Nephron progenitor cell (in vitro differentiated cells): ENCODE results near the gene RPH3AL.
"Not testable (repeated sequence)": the region's sequence is repeated elsewhere in the genome, so short reads cannot be mapped to it uniquely, and the experiment has no call there.

ENCODE experiments used
- DNase-seq: peaks from one replicate; pipeline ENCODE4 v3.0.0; 2021
- H3K27ac Mint-ChIP-seq: 2 replicates; pipeline ENCODE4 v1.8.0; 2021; ENCODE audit warnings: mild to moderate bottlenecking, moderate library complexity, mixed read lengths
- H3K27me3 Mint-ChIP-seq: 2 replicates; pipeline ENCODE4 v1.8.0; 2021; ENCODE audit warnings: mild to moderate bottlenecking, low read depth, mixed read lengths; ENCODE audit not compliant: poor library complexity
- H3K36me3 Mint-ChIP-seq: 2 replicates; pipeline ENCODE4 v1.8.0; 2021; ENCODE audit warnings: low read depth, mixed read lengths
- H3K4me1 Mint-ChIP-seq: 2 replicates; pipeline ENCODE4 v1.8.0; 2021; ENCODE audit warnings: mixed read lengths
- H3K4me3 Mint-ChIP-seq: 2 replicates; pipeline ENCODE4 v1.8.0; 2021; ENCODE audit warnings: mild to moderate bottlenecking, moderate library complexity, mixed read lengths
- H3K9me3 Mint-ChIP-seq: 2 replicates; pipeline ENCODE4 v1.8.0; 2021; ENCODE audit warnings: mild to moderate bottlenecking, moderate library complexity, mixed read lengths
- CTCF ChIP-seq: fragments of 200-600 bp; sonication (generic); IDR thresholded peaks from 2 replicates; pipeline ENCODE4 v1.5.0; 2021; ENCODE audit warnings: antibody characterized with exemption

RPH3AL gene

GRCh38 chr17:206941-207560 lies 145.6 kb downstream of the RPH3AL start:
- Mint-ChIP-seq H3K9me3 (peaks cover 21% of the 10 kb centered on the region), H3K4me3 (no peak overlapping the region), H3K4me1 (peaks cover 26% of the 10 kb centered on the region), H3K27ac (no peak overlapping the region), H3K27me3 (peaks cover 12% of the 10 kb centered on the region), H3K36me3 (peaks cover 39% of the 10 kb centered on the region)
- no peak for DNase-seq
- TF ChIP-seq CTCF = no peak

- H3K9me3 Mint-ChIP-seq = peaks cover 21% of the 10 kb centered on the region
- H3K4me3 Mint-ChIP-seq, DNase-seq: not testable (repeated sequence)
- peaks cover 29% of the 10 kb centered on the region for H3K4me1 Mint-ChIP-seq
- peak overlapping the region; percentile 58 for H3K27ac Mint-ChIP-seq
- peaks cover 35% of the 10 kb centered on the region for H3K36me3 Mint-ChIP-seq
- peaks cover 14% of the 10 kb centered on the region for H3K27me3 Mint-ChIP-seq
Measured at GRCh38 chr17:206484-206883, 146.1 kb downstream of the RPH3AL start.

GRCh38 chr17:205817-206216 lies 146.8 kb downstream of the RPH3AL start:
- Mint-ChIP-seq H3K9me3 (peaks cover 18% of the 10 kb centered on the region), H3K36me3 (peaks cover 31% of the 10 kb centered on the region), H3K27me3 (peaks cover 15% of the 10 kb centered on the region), H3K4me3 (no peak overlapping the region), H3K4me1 (peaks cover 33% of the 10 kb centered on the region), H3K27ac (no peak overlapping the region)
- no peak for TF ChIP-seq CTCF
- no peak for DNase-seq

GRCh38 chr17:205148-205669 lies 147.4 kb downstream of the RPH3AL start:
- Mint-ChIP-seq H3K9me3 (peaks cover 17% of the 10 kb centered on the region), H3K4me3 (no peak overlapping the region), H3K27ac (no peak overlapping the region), H3K27me3 (peaks cover 19% of the 10 kb centered on the region), H3K36me3 (peaks cover 25% of the 10 kb centered on the region), H3K4me1 (peaks cover 39% of the 10 kb centered on the region)
- no peak for DNase-seq
- no peak for TF ChIP-seq CTCF

GRCh38 chr17:204427-205147 lies 148.0 kb downstream of the RPH3AL start:
- peaks cover 45% of the 10 kb centered on the region for H3K4me1 Mint-ChIP-seq
- no peak for DNase-seq
- peak overlapping the region; percentile 61 for H3K27ac Mint-ChIP-seq
- peaks cover 19% of the 10 kb centered on the region for H3K27me3 Mint-ChIP-seq
- no peak overlapping the region for H3K4me3 Mint-ChIP-seq
- TF ChIP-seq CTCF = no peak
- H3K36me3 Mint-ChIP-seq = peaks cover 19% of the 10 kb centered on the region
- H3K9me3 Mint-ChIP-seq = peaks cover 17% of the 10 kb centered on the region

GRCh38 chr17:202501-202951 lies 150.1 kb downstream of the RPH3AL start:
- Mint-ChIP-seq H3K36me3 (peaks cover 15% of the 10 kb centered on the region), H3K4me3 (no peak overlapping the region), H3K9me3 (peaks cover 21% of the 10 kb centered on the region), H3K4me1 (peaks cover 56% of the 10 kb centered on the region), H3K27ac (no peak overlapping the region), H3K27me3 (peaks cover 23% of the 10 kb centered on the region)
- no peak for TF ChIP-seq CTCF
- no peak for DNase-seq

- H3K27ac Mint-ChIP-seq, DNase-seq, H3K4me3 Mint-ChIP-seq: not testable (repeated sequence)
- Mint-ChIP-seq H3K4me1 (peaks cover 56% of the 10 kb centered on the region), H3K9me3 (peaks cover 23% of the 10 kb centered on the region), H3K27me3 (peaks cover 19% of the 10 kb centered on the region), H3K36me3 (peaks cover 12% of the 10 kb centered on the region)
Measured at GRCh38 chr17:201736-202135, 150.9 kb downstream of the RPH3AL start.

- not testable (repeated sequence) for DNase-seq, H3K4me3 Mint-ChIP-seq, H3K36me3 Mint-ChIP-seq, H3K27ac Mint-ChIP-seq
- H3K9me3 Mint-ChIP-seq = peaks cover 18% of the 10 kb centered on the region
- peaks cover 18% of the 10 kb centered on the region for H3K27me3 Mint-ChIP-seq
- H3K4me1 Mint-ChIP-seq = peaks cover 60% of the 10 kb centered on the region
Measured at GRCh38 chr17:201257-201656, 151.3 kb downstream of the RPH3AL start.
